Fibroblast of skin of left biceps (primary cell): ENCODE results near the gene NOXO1.
"Not testable (repeated sequence)": the region's sequence is repeated elsewhere in the genome, so short reads cannot be mapped to it uniquely, and the experiment has no call there.

Source experiments
- DNase-seq, 2 experiments: peaks; one replicate each; pipeline ENCODE4 v3.0.0-alpha.2; 2013; ENCODE audit warnings: low read depth in 2 of 2

The NOXO1 gene

GRCh38 chr16:2011726-2012125 lies 30.5 kb upstream of the NOXO1 start:
- DNase-seq = not testable (repeated sequence)

- peak; percentile 66 to 68 for DNase-seq
Observed at GRCh38 chr16:2009791-2010510, 28.7 kb upstream of the NOXO1 start, which contains the start of gene ZNF598. TSS of gene ZNF598 (minus strand) at chr16:2009821.

- DNase-seq = no peak
Observed at GRCh38 chr16:2009164-2009711, 28.0 kb upstream of the NOXO1 start.

- no peak for DNase-seq
Observed at GRCh38 chr16:2008631-2009163, 27.4 kb upstream of the NOXO1 start.

GRCh38 chr16:2008009-2008526 lies 26.8 kb upstream of the NOXO1 start:
- DNase-seq = no peak

- DNase-seq = no peak
Observed at GRCh38 chr16:2007081-2007836, 26.0 kb upstream of the NOXO1 start.

- no peak for DNase-seq
Observed at GRCh38 chr16:2006317-2006716, 25.0 kb upstream of the NOXO1 start.

- no peak for DNase-seq
Observed at GRCh38 chr16:2005646-2006045, 24.4 kb upstream of the NOXO1 start.

- no peak for DNase-seq
Observed at GRCh38 chr16:2004795-2005517, 23.7 kb upstream of the NOXO1 start.

- DNase-seq = peak in 1 of 2 experiments; percentile 21
Observed at GRCh38 chr16:2003827-2004641, 22.8 kb upstream of the NOXO1 start.

GRCh38 chr16:2003231-2003826 lies 22.1 kb upstream of the NOXO1 start:
- no peak for DNase-seq

GRCh38 chr16:2002406-2003230 lies 21.3 kb upstream of the NOXO1 start:
- DNase-seq = no peak

GRCh38 chr16:2001456-2002355 lies 20.4 kb upstream of the NOXO1 start:
- no peak for DNase-seq

- no peak for DNase-seq
Observed at GRCh38 chr16:2001035-2001434, 19.8 kb upstream of the NOXO1 start.

- no peak for DNase-seq
Observed at GRCh38 chr16:1999866-2000514, 18.7 kb upstream of the NOXO1 start.

- DNase-seq = no peak
Observed at GRCh38 chr16:1998852-1999801, 17.9 kb upstream of the NOXO1 start.

- no peak for DNase-seq
Observed at GRCh38 chr16:1998360-1998835, 17.1 kb upstream of the NOXO1 start.
